COLO668 (cell line): Measurements from ENCODE around the gene C22orf31.
"Not testable (repeated sequence)": the region's sequence is repeated elsewhere in the genome, so short reads cannot be mapped to it uniquely, and the experiment has no call there.

Source experiments
- DNase-seq: peaks from one replicate; lab custom pipeline; 2025; ENCODE audit not compliant: unreplicated experiment; lab: John Stamatoyannopoulos, UW

Gene C22orf31

GRCh38 chr22:29061773-29062172, at the start of gene C22orf31:
Gene C22orf31, minus strand, starts transcription at chr22:29061831. Its CDS starts 39 bp downstream, at chr22:29061792.
- DNase-seq: no peak

DNA sequence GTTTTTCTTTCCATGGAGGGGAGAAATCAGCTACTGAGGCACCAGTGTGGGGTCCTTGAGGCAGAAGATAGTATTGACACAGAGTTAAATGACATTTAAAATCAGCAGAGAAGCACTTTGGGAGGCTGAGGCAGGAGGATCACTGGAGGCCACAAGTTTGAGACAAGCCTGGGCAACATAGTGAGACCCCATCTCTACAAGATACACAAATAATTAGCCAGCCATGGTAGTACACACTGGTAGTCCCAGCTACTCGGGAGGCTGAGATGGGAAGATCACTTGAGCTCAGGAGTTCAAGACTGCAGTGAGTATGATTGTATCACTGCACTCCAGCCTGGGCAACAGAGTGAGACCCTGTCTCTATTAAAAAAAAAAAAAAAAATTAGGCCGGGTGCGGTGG, 49.3 kb upstream of the C22orf31 start:
- no peak for DNase-seq

- DNase-seq: no peak
Measured at GRCh38 chr22:29109822-29110221, 48.2 kb upstream of the C22orf31 start.

DNA sequence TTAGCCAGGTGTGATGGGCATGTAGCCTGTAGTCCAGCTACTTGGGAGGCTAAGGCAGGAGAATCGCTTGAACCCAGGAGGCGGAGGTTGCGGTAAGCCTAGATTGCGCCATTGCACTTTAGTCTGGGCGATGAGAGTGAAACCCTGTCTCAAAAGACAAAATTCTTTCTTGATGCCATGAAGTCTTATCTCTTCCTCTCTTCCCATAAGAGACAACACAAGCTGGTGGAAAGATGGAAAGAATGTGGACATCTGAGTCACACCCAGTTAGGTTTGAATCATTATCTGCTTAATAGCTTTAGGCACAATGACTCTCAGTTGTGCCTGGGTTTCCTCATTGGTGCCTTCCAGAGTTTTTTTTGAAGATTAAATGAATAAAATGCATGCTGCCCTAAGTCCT, 46.5 kb upstream of the C22orf31 start:
- DNase-seq: no peak

DNA sequence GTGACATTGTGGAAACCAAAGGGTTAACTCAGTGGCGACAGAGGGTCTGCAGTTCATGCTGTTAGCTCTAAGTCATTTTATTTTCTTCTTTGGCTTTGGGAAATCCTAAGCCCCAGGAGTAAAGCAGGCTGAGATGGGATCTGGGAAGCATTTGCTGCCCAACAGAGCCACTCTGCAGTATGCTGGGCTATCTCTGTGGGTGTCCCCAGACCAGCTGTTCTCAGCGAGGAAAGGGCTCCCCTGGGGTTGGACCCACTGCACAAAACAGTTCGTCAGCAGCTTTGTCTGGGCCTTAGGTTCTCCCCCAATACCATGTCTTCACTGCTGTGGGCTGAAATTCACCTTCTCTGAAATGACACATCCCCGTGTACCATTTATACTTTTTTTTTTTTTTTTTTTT, 45.2 kb upstream of the C22orf31 start:
- DNase-seq: no peak

DNA sequence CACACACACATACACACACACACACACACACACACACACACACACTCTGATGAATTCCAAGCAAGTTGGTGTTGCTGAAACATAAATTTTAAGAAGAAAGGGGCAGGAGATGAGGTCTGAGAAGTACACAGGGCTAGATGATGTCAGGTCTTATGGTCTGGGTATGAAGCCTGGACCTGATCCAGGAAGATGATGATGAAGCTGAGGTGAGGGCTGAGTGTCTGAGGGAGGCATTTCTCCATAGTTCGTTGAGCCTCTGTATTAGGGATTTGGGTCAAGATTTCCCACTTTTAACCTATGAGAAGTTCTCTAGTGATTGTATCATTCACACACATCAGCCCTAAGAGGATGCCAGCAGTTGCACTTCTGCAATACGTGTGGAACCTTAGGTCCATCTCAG, 43.8 kb upstream of the C22orf31 start:
- no peak for DNase-seq

DNA sequence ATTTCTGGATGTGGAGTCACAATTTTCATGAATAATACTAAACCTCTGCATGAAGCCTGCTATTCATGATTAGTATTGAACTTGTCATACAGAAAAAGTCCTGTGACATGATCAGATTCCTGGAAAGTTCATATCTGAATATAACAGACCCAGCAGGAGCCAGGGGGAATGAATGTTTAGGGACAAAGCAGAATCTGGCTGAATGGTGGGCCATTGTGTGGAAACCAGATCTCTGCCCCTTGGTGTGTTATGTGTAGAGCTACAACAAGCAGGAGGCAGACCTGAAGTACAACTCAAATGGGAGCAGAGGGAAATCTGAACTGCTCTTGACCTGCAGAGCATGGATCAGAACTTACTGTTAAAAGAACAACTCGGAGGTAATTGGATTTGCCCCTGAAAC, 41.5 kb upstream of the C22orf31 start:
- DNase-seq: no peak

DNA sequence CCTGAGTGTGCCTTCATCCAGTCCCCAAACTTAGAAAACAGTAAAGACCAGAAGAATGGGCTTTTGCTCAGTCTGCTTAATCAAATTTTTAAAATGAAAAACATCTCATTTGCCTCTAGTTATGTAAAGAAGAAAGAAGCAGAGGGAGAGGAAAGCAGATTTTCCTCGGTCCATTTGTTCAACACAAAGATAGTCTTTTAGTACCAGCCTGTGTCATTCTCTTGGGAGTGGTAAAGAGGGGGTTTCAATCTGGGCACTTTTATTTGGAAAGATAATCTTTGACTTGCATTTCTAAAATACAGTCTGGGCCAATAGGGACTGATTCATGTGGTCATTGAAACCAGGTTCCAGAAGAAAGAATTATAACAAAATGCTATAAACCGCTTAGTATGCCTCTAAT, 40.7 kb upstream of the C22orf31 start:
- DNase-seq: no peak

GRCh38 chr22:29098296-29098695, 36.7 kb upstream of the C22orf31 start:
- no peak for DNase-seq

DNA sequence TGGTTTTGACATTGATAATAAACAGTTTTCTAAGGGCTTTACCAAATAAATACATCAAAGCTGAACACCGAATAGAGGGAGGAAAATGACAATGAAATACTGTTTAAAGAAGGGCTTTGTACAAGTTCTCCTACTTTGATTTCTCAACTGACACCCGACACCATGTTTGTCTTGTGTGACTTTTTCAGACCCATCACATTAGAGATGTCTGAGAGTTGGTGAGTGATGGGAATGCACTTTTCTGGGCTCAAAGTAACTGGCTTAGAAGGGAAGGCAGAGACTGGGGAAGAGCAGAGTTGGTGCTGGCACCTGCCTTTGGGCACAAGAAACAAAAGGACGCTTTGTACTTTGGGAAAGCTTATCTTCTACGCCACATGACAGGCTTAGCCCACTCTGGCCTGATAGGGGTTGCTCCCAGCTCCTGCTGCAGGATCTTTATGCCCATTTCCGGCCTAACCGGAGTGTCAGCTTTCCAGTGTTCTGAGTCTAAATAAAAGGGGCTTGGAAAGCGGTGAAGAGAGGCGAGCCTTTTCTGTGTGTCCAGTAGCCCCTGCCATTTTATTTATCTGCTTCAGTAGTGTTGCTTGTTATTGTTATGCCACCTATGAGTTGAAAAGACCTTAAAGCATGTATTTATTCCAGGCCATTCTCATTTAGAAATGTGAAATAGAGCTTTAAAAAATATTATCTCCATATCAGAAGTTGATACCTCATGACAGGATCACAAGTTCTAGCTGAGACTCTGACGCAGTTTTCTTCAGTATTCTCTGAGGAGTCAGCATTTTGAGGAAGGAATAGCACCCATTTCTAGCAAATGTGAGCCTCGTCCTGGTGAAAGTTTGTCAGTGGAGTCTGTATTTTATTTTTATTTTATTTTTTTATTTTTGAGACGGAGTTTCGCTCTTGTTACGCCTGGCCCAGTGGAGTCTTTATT, 35.4 kb upstream of the C22orf31 start:
- DNase-seq: no peak

DNA sequence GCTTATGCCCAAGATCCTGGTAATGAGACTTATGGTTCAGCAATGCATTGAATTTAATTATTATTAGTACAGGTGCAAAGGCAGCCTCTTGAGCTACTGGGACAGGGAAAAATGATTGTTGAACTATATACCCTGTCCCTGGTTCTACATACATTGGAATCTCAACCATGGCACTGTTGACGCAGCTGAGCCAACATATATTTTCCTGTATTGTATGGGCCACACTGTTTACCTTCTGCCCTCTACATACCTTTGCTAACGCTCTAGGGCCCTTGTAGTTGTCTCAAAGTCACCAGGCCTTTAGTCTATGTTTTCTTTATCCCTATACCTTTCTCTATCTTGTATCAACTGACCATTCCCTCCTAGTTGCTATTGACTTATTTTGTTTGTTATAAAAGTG, 33.8 kb upstream of the C22orf31 start:
- peak; percentile 74 for DNase-seq

- no peak for DNase-seq
Measured at GRCh38 chr22:29093501-29094300, 32.1 kb upstream of the C22orf31 start.

GRCh38 chr22:29093030-29093429, 31.4 kb upstream of the C22orf31 start:
- no peak for DNase-seq

DNA sequence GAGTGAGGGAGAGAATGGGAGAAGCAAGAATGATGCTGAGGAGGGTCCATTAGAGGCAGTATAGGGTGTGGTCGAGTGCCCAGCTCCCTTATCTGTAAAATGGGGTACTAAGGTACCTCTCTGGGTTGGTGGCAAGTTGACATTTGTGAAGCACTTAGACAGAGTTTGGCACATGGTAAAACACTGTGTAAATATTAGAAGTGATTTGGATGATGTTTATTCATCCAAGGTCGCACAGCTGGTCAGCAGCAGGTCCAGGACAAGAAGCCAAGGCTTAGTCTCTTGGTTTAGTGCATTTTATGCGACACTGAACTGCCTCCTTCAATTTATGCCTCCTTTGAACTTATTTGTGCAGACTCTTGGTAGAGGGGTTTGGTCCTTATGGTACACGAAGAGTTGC, 30.6 kb upstream of the C22orf31 start:
- DNase-seq: no peak

GRCh38 chr22:29090039-29090438, 28.4 kb upstream of the C22orf31 start:
- DNase-seq: no peak

GRCh38 chr22:29089507-29089906, 27.9 kb upstream of the C22orf31 start:
- no peak for DNase-seq

DNA sequence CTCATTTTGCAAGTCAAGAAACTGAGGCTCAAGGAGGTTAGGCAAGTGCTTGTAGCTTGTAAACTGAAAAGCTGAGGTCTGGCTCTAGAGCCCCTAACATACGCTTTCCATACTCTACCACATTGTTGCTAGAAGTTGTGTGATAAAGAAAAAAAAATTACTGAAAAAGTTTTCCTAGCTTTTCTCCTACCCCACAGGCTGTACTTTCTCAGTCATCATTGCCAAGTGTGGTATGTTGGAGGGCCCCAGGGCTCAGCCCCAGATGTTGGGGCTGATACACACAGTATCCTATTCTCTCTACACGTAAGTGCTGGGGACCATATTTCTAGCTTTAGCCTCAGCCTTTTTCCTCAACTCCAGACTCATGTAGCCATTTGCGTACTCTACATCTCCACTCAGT, 27.2 kb upstream of the C22orf31 start:
- no peak for DNase-seq

- no peak for DNase-seq
Measured at GRCh38 chr22:29087012-29087411, 25.4 kb upstream of the C22orf31 start.

GRCh38 chr22:29083933-29084591, 22.4 kb upstream of the C22orf31 start:
- DNase-seq: no peak

GRCh38 chr22:29083576-29083932, 21.9 kb upstream of the C22orf31 start:
- DNase-seq: not testable (repeated sequence)

- no peak for DNase-seq
Measured at GRCh38 chr22:29082826-29083545, 21.4 kb upstream of the C22orf31 start.
